Activated CD8-positive, alpha-beta memory T cell treated with anti-CD3 and anti-CD28 coated beads for 4 hours (primary cell): ENCODE results near the gene TCTN2.

Source experiments
- DNase-seq, 2 donors: peaks; one replicate each; pipeline ENCODE4 v3.0.0-alpha.2; 2020; ENCODE audit warnings: low read depth in 2 of 2

The TCTN2 gene

GRCh38 chr12:123741937-123742572 is 71.1 kb downstream of the TCTN2 start:
- peak in 1 of 2 donors; percentile 14 for DNase-seq

- DNase-seq, result no peak
Observed at GRCh38 chr12:123743002-123743401, 72.1 kb downstream of the TCTN2 start.

GRCh38 chr12:123744836-123745235 is 73.9 kb downstream of the TCTN2 start:
- DNase-seq, result no peak

GRCh38 chr12:123747309-123747708 is 76.4 kb downstream of the TCTN2 start:
- DNase-seq, result no peak

- DNase-seq, result no peak
Observed at GRCh38 chr12:123748161-123748560, 77.2 kb downstream of the TCTN2 start.

GRCh38 chr12:123748661-123749060 is 77.7 kb downstream of the TCTN2 start:
- DNase-seq, result no peak

GRCh38 chr12:123749355-123749754 is 78.4 kb downstream of the TCTN2 start:
- DNase-seq, result no peak

- no peak for DNase-seq
Observed at GRCh38 chr12:123750159-123750656, 79.3 kb downstream of the TCTN2 start.

- no peak for DNase-seq
Observed at GRCh38 chr12:123752046-123752445, 81.1 kb downstream of the TCTN2 start.

GRCh38 chr12:123754041-123754772 is 83.3 kb downstream of the TCTN2 start:
- no peak for DNase-seq

- DNase-seq, result no peak
Observed at GRCh38 chr12:123757561-123757960, 86.6 kb downstream of the TCTN2 start.
